GM04504 (cell line): ENCODE measurements around the gene UNC50.
"Not testable (repeated sequence)": the region's sequence is repeated elsewhere in the genome, so short reads cannot be mapped to it uniquely, and the experiment has no call there.

Source experiments
- DNase-seq: peaks from one replicate; pipeline ENCODE4 v3.0.0-alpha.2; 2012; ENCODE audit warnings: low read depth

UNC50 gene

GRCh38 chr2:98576666-98577312 lies 31.6 kb upstream of the UNC50 start:
- no peak for DNase-seq

DNA sequence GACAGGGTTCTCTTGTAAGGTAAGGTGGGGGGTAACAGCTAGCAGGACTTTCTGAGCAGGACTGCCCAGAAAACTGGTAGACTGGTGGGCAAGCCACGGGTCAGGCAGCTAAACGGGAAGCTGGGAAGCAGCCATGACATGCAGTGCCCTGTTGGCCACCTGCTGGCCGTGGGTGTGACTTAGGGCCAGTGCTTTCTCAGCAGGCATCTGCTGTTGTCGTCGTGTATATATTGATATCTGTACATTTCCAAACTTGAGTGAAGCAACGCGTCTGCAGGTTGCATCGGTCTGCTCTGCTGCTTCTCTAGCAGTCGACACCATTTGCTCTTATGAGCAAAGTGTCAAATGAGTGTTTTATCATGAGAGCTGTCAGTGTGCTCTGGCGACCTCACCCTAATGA lies 31.1 kb upstream of the UNC50 start:
- no peak for DNase-seq

GRCh38 chr2:98578231-98578630 lies 30.2 kb upstream of the UNC50 start:
- no peak for DNase-seq

DNA sequence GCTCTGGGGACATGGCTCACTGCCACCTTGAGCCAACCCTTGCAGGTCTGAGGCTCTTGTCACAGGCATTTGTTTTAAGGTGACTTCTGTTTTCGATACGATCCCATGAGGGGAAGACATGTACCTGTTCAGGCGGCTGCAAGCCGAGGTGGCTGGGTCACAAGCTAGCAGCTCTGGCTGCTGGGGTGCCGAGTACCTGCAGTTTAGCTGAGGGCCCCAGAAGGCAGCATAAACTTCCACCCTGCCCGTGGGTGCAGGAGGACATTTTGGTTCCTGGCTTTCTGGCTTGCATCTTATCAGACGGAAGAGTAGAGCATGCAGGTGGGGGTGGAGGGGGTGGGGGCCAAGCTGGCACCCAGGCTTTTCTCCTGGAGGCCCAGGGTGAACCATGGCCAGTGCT lies 28.5 kb upstream of the UNC50 start:
- DNase-seq, result no peak

DNA sequence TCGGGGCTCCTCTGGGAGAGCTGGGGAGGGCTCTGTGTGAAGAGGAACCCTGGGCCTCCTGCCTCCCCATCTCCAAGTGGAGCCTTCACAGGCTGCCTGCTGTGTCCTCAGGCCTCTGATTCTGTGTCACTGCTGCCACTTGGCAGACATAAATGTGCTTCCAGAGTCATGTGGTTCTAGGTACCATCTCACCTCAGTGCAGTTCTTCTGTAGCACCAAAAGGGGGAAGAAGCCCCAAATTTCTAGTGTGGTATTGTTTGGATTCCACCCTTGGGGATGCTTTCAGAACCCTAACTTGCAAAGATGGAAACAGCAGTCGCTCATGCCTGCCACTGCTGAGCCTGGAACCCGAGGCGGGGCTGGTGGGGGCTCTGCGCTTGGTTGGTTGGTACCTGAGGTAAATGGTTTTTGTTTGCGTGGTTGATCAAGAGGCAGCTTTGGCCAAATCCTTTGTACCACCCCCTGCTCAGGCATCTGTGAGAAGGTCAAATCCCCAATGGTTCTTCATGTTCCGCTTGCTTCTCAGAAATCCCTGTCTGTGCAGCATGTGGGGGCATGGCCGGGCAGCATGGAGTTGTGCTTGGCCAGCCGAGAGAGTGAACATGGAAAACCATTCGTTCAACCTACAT lies 27.6 kb upstream of the UNC50 start:
- no peak for DNase-seq

DNA sequence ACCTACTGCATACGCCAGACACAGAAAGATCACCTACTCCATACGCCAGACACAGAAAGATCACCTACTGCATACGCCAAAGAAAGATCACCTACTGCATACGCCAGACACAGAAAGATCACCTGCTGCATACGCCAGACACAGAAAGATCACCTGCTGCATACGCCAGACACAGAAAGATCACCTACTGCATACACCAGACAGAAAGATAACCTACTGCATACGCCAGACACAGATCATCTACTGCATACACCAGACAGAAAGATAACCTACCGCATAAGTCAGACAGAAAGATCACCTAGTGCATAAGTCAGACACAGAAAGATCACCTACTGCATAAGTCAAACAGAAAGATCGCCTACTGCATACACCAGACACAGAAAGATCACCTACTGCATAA lies 25.9 kb upstream of the UNC50 start:
- DNase-seq, result no peak

DNA sequence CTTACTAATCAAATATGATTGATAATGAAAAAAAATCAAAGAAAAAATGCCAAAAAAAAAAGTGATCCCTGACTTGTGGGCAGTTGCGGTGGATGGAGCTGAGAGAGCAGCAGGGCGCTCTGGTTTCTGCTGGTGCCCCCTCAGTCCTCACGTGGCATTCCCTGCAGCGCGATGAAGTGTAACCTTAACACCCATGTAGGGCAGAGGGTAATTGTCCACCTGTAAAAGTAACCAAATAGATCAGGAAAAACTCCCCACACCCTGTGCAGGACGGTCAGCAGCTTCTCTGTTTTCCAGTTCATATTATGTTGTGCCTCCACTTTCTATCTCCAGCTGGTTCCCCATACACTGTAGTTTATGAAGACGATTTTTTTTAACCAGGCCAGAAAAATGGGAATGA lies 25.1 kb upstream of the UNC50 start:
- DNase-seq, result no peak

GRCh38 chr2:98583816-98584618 lies 24.4 kb upstream of the UNC50 start:
- DNase-seq, result no peak

DNA sequence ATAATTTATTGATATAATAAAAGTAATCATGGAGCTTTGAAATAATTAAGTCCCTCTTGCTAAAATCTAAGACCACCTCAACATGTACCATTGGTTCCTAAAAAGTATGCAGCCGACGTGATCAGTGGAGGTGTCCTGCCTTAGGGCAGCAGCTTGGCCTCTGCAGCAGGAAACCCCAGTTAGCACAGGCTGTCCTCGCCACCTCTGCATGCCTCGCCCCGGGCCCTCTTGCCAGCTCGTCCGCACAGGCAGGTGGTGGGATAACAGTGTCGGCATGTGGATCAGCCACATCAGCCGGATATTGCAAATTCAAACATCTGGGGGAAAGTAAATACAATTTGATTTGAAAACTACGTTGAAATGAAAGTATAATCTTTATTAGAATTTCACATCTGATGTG lies 23.0 kb upstream of the UNC50 start:
- no peak for DNase-seq

- no peak for DNase-seq
These were observed 21.7 kb upstream of the UNC50 start for GRCh38 chr2:98586551-98587140.

DNA sequence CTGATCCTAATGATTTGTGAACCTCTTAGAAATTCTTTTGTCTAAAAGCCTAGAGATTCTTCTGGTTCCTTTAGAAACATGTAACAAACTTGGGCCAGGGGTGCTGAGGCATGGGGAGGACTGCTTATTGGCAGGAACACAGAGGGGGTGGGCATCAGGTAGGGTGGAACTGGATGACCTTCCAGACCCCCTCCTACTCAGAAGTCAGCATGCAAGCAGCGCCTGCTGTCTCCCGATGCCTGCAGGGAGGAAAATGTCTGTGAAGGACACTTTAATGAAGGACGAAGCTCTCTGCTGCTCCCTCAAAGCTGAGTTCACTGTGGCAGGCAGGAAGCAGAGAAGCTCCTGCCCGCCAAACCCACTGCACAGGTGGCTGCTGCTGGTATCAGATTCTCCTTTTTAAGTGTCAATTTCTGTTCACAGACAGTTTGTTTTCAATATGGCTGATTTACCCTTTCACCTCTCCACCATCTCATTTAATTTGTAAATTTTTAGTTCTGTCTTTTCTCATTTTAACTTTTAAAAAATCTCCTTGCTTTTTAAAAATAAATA lies 19.4 kb upstream of the UNC50 start:
- DNase-seq, result no peak

DNA sequence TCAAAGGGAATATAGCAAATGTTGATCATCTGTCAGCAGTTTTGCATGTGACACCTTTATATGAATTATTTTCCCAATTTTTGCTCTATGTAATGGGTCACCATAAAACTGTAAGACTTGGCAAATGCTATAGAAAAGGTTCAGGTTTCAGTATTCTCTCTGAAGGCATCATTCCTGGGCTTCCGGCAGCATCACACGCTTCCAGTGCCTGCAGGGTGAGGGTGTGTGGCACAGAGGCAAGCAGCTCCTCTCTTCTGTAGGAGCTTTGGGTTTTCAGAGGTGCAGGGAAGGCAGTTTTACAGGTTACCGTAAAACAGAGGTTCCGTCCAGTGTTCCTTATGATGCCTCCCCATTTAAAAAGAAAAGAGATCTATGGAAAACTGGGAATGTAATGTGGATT lies 18.9 kb upstream of the UNC50 start:
- no peak for DNase-seq

GRCh38 chr2:98592565-98592964 lies 15.8 kb upstream of the UNC50 start:
- DNase-seq, result no peak

- DNase-seq, result not testable (repeated sequence)
These were observed 13.7 kb upstream of the UNC50 start for GRCh38 chr2:98594665-98595064.

- DNase-seq, result no peak
These were observed 9.5 kb upstream of the UNC50 start for GRCh38 chr2:98598781-98599428.

- DNase-seq, result no peak
These were observed 6.8 kb upstream of the UNC50 start for GRCh38 chr2:98601532-98602132.

DNA sequence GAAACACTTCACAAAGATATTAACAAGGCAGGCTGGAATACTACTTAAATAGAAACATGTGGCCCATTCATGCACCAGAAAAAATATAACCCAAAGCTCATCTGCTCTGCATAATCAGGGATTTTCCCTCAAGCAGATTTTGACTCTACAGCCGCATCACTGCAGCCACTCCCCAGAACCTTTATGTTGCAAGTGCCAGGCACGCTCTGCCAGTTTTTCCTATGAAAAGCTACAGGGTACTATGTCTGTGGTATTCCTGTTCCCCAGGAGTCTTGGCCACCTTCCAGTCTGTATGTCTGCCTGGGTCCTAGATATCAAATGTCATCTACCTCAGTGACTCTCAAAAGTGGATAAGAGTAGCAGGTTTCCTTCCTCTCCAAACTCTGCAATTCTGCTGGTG lies 3.8 kb upstream of the UNC50 start:
- no peak for DNase-seq

DNA sequence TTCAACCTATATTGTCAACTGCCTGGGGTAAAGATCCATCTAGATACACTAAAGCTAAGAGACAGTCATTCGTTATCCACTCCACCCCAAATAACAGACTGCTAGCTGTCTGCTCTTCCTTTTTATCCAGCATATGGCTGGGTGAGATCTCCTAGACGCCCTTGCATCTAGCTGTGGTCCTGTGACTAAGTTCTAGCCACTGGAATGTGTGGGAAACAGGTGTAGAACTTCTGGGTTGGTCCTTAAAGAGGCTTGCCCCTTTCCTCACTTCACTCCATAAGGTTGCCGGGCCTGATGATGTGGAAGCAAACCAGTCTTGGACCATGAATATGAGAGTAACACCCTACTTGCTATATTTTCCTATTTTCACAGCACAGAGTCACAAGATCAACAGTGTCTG lies 3.3 kb upstream of the UNC50 start:
- no peak for DNase-seq

- DNase-seq, result no peak
These were observed 2.0 kb upstream of the UNC50 start for GRCh38 chr2:98606431-98606830.

DNA sequence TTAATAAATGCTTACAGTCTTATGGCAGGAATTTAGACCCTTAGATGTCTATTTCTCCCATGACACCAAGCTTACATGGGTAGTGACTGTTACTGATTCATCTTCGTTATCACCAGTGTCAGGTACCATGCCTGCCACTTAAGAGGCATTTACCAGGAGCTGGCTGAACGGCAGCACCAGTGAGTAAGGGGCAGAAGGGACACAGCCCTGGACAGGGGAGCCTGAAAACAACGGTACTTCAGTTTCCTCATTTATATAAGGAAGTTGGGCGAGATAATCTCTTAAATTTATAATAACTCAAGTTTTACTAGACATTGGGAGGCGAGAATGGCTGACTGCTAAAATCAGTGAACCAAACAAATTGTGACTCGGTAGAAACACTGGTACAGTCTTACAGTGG lies 1.3 kb upstream of the UNC50 start:
- DNase-seq, result no peak

DNA sequence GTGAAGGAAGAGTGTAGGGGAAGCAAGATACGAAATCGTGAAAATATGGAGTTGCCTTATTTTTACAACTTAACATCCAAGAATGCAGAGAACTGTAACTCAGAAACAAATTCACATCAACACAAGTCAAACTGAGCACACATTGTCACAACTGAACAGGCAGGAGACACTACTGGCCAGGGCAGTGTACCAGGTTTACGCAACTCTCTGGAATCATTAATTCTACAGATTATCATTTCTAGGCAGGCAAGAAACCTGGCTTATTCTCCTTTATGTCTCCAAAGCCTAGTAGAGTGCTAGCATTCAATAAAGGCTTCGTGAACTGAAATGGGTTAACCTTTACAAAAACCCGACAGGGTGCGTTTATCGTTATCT lies 661 bp upstream of the UNC50 start:
- DNase-seq, result no peak
